ENCODE results near the gene FBXO36. TPM values are rescaled to one million over a fixed set of nuclear protein-coding genes. Genes with fewer than 3 reads are reported as not detected.
A peak's percentile ranks its signal among the peaks of the same experiment; 100 is the strongest.

FBXO36 gene
- total and polyA plus RNA-seq, 2 of the 4 experiments (the other 2 are of a cell fraction): 1.3 to 2.2 TPM

DNA sequence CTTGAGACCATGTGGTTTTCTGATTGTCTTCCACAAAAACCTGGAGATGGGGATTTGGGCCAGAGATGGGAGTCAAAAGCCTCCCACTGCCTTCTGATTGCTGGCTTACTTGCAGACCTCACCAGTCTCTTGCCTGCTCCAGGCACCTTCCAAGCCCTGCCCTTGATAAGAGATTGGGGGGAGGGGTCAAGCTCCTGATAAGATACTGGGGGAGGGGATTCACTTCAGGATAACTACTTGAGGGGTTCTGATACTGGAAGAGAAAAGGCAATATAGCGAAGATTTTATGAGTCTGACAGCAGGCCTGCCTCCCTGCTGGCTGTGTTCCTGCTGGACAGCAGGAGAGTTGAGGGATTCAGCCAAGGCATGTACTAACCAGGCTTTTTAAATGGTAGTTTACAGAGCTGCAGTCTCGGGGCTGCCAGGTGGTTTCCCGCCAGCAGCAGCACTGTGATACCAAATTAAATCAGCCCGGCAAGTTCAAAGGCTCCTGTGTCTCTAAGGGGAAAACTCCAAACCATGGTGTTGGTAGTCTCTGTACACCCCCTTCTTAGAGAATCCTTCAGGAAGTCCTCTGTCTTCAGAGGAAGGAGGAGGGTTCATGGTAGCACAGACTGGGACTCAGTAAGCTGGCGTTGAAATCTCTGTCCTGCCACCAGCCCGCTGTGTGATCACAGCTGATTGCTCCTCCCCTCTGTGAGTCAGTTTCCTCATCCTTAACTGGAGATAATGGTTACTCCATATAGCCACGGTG is 58.3 kb downstream of the FBXO36 start:
- intact Hi-C loops (cut with micrococcal nuclease) (no loop called here), dilution Hi-C loops (cut with HindIII; ENCODE audit: low sequenced_read_pairs, unreplicated experiment) (no loop called here), in situ Hi-C loops (cut with MboI; ENCODE audit: low sequenced_read_pairs) (no loop called here)
- Histone ChIP-seq H4K5ac (ENCODE audit: low read depth, low read length) (no peak overlapping the region), H2BK15ac (ENCODE audit: low read depth, low read length) (no peak overlapping the region; the same call in 2 of the 3 replicates), H3K14ac (replicated peaks; ENCODE audit: low read depth, low read length) (no peak overlapping the region), H4K20me1 (ENCODE audit: insufficient read depth, low read length) (no peaks in the 10 kb centered on the region), H3K36me3 (ENCODE audit: control insufficient read depth, insufficient read depth, low read length) (no peaks in the 10 kb centered on the region), H3K4me1 (ENCODE audit: control insufficient read depth, insufficient read depth, low read length) (peaks cover 2% of the 10 kb centered on the region; the same call in 1 of the 2 replicates), H2BK20ac (ENCODE audit: low read depth, low read length) (0 out of 2 replicates have a peak overlapping the region, but pooled peaks have one; percentile 4), H3K4me3 (ENCODE audit: insufficient read depth, low read depth, low read length) (no peak overlapping the region), H2AK5ac (ENCODE audit: low read depth, low read length) (no peak overlapping the region), H2AK9ac (replicated peaks; ENCODE audit: low read depth, low read length, poor library complexity) (peak overlapping the region; percentile 65), H3K9me1 (ENCODE audit: insufficient read depth, low read length) (peaks cover 3% of the 10 kb centered on the region; the same call in 1 of the 2 replicates), H2BK5ac (ENCODE audit: low read depth, low read length, poor library complexity, severe bottlenecking) (peak overlapping the region; percentile 9), H3K56ac (ENCODE audit: extremely low read depth, insufficient read depth, low read length) (no peak overlapping the region), H2AFZ (replicated peaks; ENCODE audit: low read length, poor library complexity) (peak overlapping the region; percentile 66), H3K27ac (ENCODE audit: insufficient read depth, low read length) (no peak overlapping the region), H3K79me1 (ENCODE audit: low read depth in 1 of 2, low read length in 2 of 2) (no peaks in the 10 kb centered on the region), H3K9me3 (ENCODE audit: control insufficient read depth, insufficient read depth, low read length) (no peaks in the 10 kb centered on the region), H3K4me2 (ENCODE audit: low read depth, low read length) (peak overlapping the region; percentile 35; the same call in 1 of the 2 replicates), H2BK120ac (ENCODE audit: low read depth, low read length) (peak overlapping the region; percentile 3; the same call in 1 of the 2 replicates), H3K23ac (ENCODE audit: low read depth, low read length) (no peak overlapping the region), H3K27me3 (ENCODE audit: control insufficient read depth, insufficient read depth, low read length) (no peaks in the 10 kb centered on the region), H4K91ac (ENCODE audit: insufficient read depth, low read depth, low read length) (no peak overlapping the region), H3K9ac (ENCODE audit: low read depth, low read length) (no peak overlapping the region), H3K4ac (ENCODE audit: low read depth, low read length) (no peak overlapping the region), H4K8ac (ENCODE audit: low read depth in 2 of 2, low read length in 2 of 2) (peak overlapping the region in 1 of 2 experiments; percentile 37; a peak in 1 of 4 replicates), H3K18ac (ENCODE audit: low read depth, low read length) (no peak overlapping the region)
- 50% methylated on average over 2 of the region's 7 CpGs; no CpG with 5 or more reads in 1 of the 2 experiments for WGBS, 2 experiments (ENCODE audit: extremely low coverage in 2 of 2, insufficient read length in 1 of 2)
- ATAC-seq (ENCODE audit: low read depth): peak; percentile 94
- ChIA-PET POLR2A (ENCODE audit: unreplicated experiment) (no interaction called here), CTCF (interaction anchor here (0.5 kb wide), 1 partner anchor 97 kb away, joined by 3 read pairs; no protein-coding TSS in a partner anchor)
- TF ChIP-seq, protein P1, sequence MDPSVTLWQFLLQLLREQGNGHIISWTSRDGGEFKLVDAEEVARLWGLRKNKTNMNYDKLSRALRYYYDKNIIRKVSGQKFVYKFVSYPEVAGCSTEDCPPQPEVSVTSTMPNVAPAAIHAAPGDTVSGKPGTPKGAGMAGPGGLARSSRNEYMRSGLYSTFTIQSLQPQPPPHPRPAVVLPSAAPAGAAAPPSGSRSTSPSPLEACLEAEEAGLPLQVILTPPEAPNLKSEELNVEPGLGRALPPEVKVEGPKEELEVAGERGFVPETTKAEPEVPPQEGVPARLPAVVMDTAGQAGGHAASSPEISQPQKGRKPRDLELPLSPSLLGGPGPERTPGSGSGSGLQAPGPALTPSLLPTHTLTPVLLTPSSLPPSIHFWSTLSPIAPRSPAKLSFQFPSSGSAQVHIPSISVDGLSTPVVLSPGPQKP (IDR thresholded peaks at IDR 0.05; ENCODE audit: borderline replicate concordance, low read depth, low read length): no peak
- TF ChIP-seq MXI1 (IDR thresholded peaks at IDR 0.05; ENCODE audit: borderline replicate concordance, low read depth, low read length) (no peak), CEBPB (IDR thresholded peaks at IDR 0.05; ENCODE audit: low read depth, low read length) (no peak; the same call in 1 of the 2 replicates), MAZ (IDR thresholded peaks at IDR 0.05; ENCODE audit: borderline replicate concordance, low read depth, low read length) (no peak), FOS (IDR thresholded peaks at IDR 0.05; ENCODE audit: low read depth, low read length) (no peak), RAD21 (IDR thresholded peaks at IDR 0.05; ENCODE audit: low read length) (no peak), BHLHE40 (IDR thresholded peaks at IDR 0.05; ENCODE audit: low read depth, low read length) (no peak), SMC3 (IDR thresholded peaks at IDR 0.05; ENCODE audit: low read depth, low read length) (no peak), MAFK (IDR thresholded peaks at IDR 0.05; ENCODE audit: low read depth, low read length) (no peak), RCOR1 (IDR thresholded peaks at IDR 0.05; ENCODE audit: insufficient replicate concordance, low read length) (no peak)
- TF ChIP-seq, protein P2, sequence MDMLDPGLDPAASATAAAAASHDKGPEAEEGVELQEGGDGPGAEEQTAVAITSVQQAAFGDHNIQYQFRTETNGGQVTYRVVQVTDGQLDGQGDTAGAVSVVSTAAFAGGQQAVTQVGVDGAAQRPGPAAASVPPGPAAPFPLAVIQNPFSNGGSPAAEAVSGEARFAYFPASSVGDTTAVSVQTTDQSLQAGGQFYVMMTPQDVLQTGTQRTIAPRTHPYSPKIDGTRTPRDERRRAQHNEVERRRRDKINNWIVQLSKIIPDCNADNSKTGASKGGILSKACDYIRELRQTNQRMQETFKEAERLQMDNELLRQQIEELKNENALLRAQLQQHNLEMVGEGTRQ (IDR thresholded peaks at IDR 0.05; ENCODE audit: low read depth, low read length): no peak
- peak; percentile 68 for DNase-seq
- no TSS peak for BruUV-seq (replicated peaks)

All from IMR-90 (cell line).